Activated CD4-positive, alpha-beta T cell treated with anti-CD3 and anti-CD28 coated beads, Interleukin-2, Interleukin-4, amounts not matched to agents 100 ng/mL and 50 ng/mL, durations not matched to agents 16 hours and 8 hours (primary cell): ENCODE data around the gene RPEL1.
A peak's percentile ranks its signal among the peaks of the same experiment; 100 is the strongest.
"Not testable (repeated sequence)": the region's sequence is repeated elsewhere in the genome, so short reads cannot be mapped to it uniquely, and the experiment has no call there.

Experiments
- DNase-seq: peaks from one replicate; pipeline ENCODE4 v3.0.0-alpha.2; 2020; ENCODE audit warnings: low spot score

RPEL1 gene

GRCh38 chr10:103232772-103233488 is 12.8 kb upstream of the RPEL1 start:
- DNase-seq, result no peak

- no peak for DNase-seq
Measured at GRCh38 chr10:103235775-103236174, 9.9 kb upstream of the RPEL1 start.

GRCh38 chr10:103238506-103239252 is 7.0 kb upstream of the RPEL1 start:
- no peak for DNase-seq

GRCh38 chr10:103241262-103242011 is 4.2 kb upstream of the RPEL1 start:
- DNase-seq, result no peak

GRCh38 chr10:103244666-103245271 is 918 bp upstream of the RPEL1 start:
- DNase-seq, result peak; percentile 68

- DNase-seq, result no peak
Measured at GRCh38 chr10:103246324-103246723, 637 bp downstream of the RPEL1 start.

- no peak for DNase-seq
Measured at GRCh38 chr10:103254113-103254512, 8.4 kb downstream of the RPEL1 start.

- peak; percentile 71 for DNase-seq
Measured at GRCh38 chr10:103254538-103255325, 9.0 kb downstream of the RPEL1 start.

- DNase-seq, result no peak
Measured at GRCh38 chr10:103256613-103257012, 10.9 kb downstream of the RPEL1 start.

- DNase-seq, result no peak
Measured at GRCh38 chr10:103257812-103258211, 12.1 kb downstream of the RPEL1 start.

GRCh38 chr10:103258928-103259327 is 13.2 kb downstream of the RPEL1 start:
- not testable (repeated sequence) for DNase-seq

- no peak for DNase-seq
Measured at GRCh38 chr10:103259989-103260388, 14.3 kb downstream of the RPEL1 start.

- DNase-seq, result no peak
Measured at GRCh38 chr10:103262229-103262628, 16.5 kb downstream of the RPEL1 start.

- peak; percentile 41 for DNase-seq
Measured at GRCh38 chr10:103265717-103266329, 20.1 kb downstream of the RPEL1 start.

- DNase-seq, result no peak
Measured at GRCh38 chr10:103273041-103273441, 27.4 kb downstream of the RPEL1 start.

- no peak for DNase-seq
Measured at GRCh38 chr10:103276251-103276895, 30.7 kb downstream of the RPEL1 start.

GRCh38 chr10:103276896-103277712 is 31.4 kb downstream of the RPEL1 start, which contains the start of gene INA:
Gene INA (plus strand): TSS chr10:103277138. CDS start chr10:103277212, 74 bp downstream.
- peak; percentile 23 for DNase-seq

GRCh38 chr10:103277713-103278536 is 32.2 kb downstream of the RPEL1 start:
- no peak for DNase-seq

GRCh38 chr10:103278537-103278823 is 32.8 kb downstream of the RPEL1 start:
- no peak for DNase-seq
